T-helper 1 cell treated with Interleukin-12 subunit alpha and Interleukin-12 subunit beta and Interleukin-4 antibody, amounts not matched to agents 30 μg/mL and 1 μg/mL, for 36 hours (primary cell): ENCODE data around the gene PIP4K2A.

ENCODE experiments used
- H3K27ac Mint-ChIP-seq: one replicate; pipeline ENCODE4 v1.8.0; 2021; ENCODE audit warnings: mild to moderate bottlenecking, mixed read lengths
- H3K27me3 Mint-ChIP-seq: one replicate; pipeline ENCODE4 v1.8.0; 2021; ENCODE audit warnings: low read depth, mixed read lengths
- H3K36me3 Mint-ChIP-seq: one replicate; pipeline ENCODE4 v1.8.0; 2021; ENCODE audit warnings: low read depth, mixed read lengths
- H3K4me1 Mint-ChIP-seq: one replicate; pipeline ENCODE4 v1.8.0; 2021; ENCODE audit warnings: low read depth, mixed read lengths
- H3K4me3 Mint-ChIP-seq: one replicate; pipeline ENCODE4 v1.8.0; 2021; ENCODE audit warnings: mild to moderate bottlenecking, moderate library complexity, mixed read lengths
- H3K9me3 Mint-ChIP-seq: one replicate; pipeline ENCODE4 v1.8.0; 2021; ENCODE audit warnings: mixed read lengths

The PIP4K2A gene

DNA sequence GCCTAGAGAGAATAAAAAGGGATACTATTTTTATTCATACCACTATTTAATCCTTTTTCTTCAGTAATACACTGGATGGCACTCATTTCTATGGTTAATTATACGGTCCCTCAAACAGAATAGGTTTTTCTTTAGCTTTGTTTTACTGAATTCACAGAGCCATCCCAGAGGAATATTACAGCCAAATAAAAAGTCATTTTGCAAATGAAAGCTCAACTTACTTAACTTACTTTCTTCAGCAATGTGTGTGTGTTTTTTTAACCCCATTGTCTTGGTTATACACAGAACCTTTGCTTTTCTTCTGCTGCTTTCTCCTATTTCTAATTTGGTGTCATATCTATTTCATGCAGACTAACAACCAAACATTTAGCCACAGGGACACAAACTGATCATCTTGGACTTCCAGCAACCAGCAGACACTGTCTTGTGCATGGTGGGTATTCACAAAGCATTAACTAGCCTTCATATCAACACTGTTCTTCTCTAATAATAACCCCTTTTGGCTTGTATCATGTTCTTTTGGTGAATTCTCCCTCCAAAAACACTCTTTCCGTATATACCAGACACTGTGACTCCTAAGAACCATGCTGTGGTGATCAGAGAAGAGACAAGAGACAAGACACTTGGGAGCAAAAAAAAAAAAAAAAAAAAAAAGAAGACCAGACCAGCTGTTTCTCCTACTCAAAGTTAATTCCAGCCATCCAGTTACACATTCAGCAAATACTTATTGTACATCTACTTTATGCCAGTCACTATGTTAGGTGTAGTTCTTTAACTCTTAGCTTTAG lies 40.4 kb downstream of the PIP4K2A start:
- no peaks in the 10 kb centered on the region for H3K9me3 Mint-ChIP-seq
- H3K36me3 Mint-ChIP-seq = peaks cover 5% of the 10 kb centered on the region
- H3K4me3 Mint-ChIP-seq = no peak overlapping the region
- no peak overlapping the region for H3K27ac Mint-ChIP-seq
- peaks cover 67% of the 10 kb centered on the region for H3K4me1 Mint-ChIP-seq
- no peaks in the 10 kb centered on the region for H3K27me3 Mint-ChIP-seq

DNA sequence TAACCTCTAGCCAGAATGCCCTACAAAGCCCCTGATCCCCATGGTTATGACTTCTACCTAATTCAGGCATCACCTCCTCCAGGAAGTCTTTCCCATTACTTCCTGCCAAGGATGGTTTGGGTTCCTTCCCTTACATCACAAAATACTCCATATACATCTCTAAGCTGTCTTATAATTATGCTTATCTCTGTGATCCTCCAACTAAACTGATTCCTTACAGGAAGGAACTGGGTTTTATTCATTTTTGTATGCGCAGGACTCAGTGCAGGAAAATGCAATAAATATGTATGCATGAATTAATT lies 41.3 kb downstream of the PIP4K2A start:
- Mint-ChIP-seq H3K4me1 (peaks cover 67% of the 10 kb centered on the region), H3K9me3 (no peaks in the 10 kb centered on the region), H3K27ac (no peak overlapping the region), H3K36me3 (peaks cover 5% of the 10 kb centered on the region), H3K27me3 (no peaks in the 10 kb centered on the region), H3K4me3 (no peak overlapping the region)

DNA sequence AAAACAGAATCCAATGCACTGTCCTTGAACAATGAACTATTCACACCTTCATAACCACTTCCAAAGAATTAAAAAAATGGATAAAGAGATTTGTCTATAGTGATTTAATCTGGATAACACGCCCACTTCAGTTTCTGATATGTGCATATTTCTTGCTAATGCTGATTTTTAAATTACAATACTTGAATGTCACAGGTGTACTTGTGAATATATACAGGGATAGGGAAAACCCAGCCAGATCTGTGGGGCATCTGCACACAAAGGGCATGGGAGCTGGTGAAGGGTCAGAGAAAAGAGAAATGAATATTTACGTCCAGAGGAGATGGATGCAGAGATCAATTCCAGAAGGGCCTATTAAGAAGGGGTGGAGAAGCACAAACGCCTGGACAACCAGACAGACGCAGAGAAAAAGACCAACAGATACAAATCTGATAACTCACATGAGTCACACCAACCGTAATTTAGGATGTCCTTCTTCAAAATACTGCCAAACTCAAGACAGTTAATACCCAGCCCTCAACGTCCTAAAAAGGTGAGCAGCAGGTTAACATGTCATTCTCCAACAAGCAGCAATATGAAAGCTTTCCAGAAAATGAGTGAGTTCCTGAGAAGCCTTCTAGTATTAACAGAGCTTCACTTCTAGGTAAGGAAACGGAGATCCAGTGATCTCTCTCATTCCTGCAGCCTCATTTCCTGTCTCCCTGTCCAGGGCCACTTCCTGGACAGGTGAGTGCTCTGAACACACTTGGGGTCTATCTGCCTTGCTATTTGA lies 41.9 kb downstream of the PIP4K2A start:
- H3K27ac Mint-ChIP-seq = peak overlapping the region; percentile 52
- peaks cover 5% of the 10 kb centered on the region for H3K36me3 Mint-ChIP-seq
- H3K27me3 Mint-ChIP-seq = no peaks in the 10 kb centered on the region
- H3K4me3 Mint-ChIP-seq = peak overlapping the region; percentile 32
- no peaks in the 10 kb centered on the region for H3K9me3 Mint-ChIP-seq
- peaks cover 65% of the 10 kb centered on the region for H3K4me1 Mint-ChIP-seq

DNA sequence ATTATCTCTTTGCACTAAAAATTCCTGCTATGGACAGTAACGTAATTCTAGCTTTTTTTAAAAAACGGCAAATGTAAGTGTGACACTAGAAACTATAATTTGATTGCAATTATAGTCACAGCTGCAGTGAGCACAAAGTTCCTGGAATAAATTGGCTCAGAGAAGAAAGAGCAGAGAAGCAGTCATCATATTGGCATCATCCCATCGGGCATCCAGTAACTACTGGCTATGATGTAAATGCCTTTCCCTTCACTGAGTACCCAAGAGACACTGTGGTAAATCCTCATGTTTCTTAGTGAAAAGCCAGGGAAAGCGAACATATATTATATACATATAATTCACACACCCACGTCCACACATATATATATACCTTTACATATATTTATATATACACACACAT lies 43.6 kb downstream of the PIP4K2A start:
- Mint-ChIP-seq H3K27me3 (no peaks in the 10 kb centered on the region), H3K36me3 (no peaks in the 10 kb centered on the region), H3K4me1 (peaks cover 59% of the 10 kb centered on the region), H3K27ac (no peak overlapping the region), H3K9me3 (no peaks in the 10 kb centered on the region), H3K4me3 (no peak overlapping the region)

DNA sequence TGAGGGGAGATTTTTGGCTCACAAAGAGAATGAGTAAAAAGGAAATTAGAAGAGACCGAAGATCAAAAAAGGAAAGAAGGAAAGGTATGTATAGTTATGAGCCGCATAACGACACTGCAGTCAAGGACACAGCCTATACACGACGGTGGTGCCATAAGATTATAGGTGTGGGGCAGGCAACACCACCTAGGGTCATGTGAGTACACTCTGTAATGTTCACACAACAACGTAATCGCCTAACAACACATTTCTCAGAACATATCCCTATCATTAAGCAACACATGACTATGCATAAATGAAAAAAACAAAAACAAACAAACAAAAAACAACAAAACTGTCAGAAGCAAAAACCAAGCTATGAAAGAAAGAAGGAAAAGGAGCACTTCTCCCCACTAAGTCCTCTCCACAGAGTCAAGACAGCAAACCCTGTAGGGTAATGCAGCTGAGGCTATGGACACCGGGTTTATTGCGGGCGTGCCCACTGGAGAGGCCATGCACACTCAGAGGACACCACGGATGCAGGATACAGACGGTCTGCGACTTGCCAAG lies 45.1 kb downstream of the PIP4K2A start:
- Mint-ChIP-seq H3K4me1 (peaks cover 62% of the 10 kb centered on the region), H3K27me3 (no peaks in the 10 kb centered on the region), H3K9me3 (no peaks in the 10 kb centered on the region), H3K4me3 (peak overlapping the region; percentile 47), H3K27ac (peak overlapping the region; percentile 73), H3K36me3 (no peaks in the 10 kb centered on the region)

DNA sequence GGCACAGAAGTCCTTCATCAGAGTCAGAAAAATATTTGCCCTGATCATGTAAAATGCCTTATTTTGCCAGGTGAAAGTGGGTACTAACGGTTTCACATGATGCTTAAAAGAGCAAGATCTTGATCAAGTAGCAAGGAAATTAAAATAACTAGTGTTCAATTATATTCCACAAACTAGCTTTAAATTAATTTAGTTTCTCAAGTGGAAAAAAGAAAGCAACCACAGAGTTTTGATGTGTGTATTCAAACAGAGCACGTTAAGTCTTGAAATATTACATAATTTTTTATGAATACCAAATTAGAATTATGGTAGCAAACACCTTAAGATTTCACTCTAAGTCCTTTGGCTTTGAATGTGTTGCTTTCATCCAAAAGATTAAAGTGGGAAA lies 47.3 kb downstream of the PIP4K2A start:
- Mint-ChIP-seq H3K4me1 (peaks cover 49% of the 10 kb centered on the region), H3K9me3 (no peaks in the 10 kb centered on the region), H3K27me3 (no peaks in the 10 kb centered on the region), H3K36me3 (no peaks in the 10 kb centered on the region), H3K4me3 (peak overlapping the region; percentile 77), H3K27ac (peak overlapping the region; percentile 87)

DNA sequence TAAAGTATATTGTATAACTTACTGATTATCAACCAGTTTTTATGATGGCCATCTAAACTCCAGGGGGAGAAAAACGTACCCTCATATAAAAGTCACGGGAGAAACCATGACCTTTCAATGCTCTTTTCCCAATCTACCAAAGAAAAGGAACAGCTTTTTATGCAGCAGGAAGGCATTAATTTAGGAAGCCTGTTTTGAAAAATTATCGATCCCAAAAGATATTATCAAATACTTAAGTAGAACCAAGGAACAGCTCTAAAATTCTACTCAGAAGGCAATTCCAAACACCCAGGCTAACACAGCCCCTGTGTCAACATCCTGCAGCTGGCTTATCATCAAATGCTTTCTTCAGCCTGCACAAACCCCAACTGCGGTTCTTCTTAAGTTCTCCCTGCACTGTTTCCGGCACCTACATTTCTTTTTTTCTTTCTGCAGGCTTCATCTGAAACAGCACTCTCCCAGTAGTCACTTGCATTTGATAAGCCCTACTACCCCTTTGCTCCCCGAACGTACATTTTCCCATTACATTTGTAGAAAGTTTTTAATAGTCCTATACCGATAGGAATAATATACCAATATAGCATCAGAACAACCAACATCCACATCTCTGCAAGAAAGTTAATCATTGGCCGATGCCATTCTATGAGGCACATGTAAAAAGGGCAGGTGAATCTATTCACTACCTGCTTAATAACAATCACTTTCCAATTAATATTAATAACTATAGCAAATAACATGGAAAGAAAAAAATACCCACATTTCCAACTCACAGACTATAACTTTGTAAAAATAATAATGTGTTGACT lies 47.9 kb downstream of the PIP4K2A start:
- peak overlapping the region; percentile 87 for H3K27ac Mint-ChIP-seq
- no peaks in the 10 kb centered on the region for H3K9me3 Mint-ChIP-seq
- no peaks in the 10 kb centered on the region for H3K27me3 Mint-ChIP-seq
- peak overlapping the region; percentile 77 for H3K4me3 Mint-ChIP-seq
- peaks cover 2% of the 10 kb centered on the region for H3K36me3 Mint-ChIP-seq
- peaks cover 50% of the 10 kb centered on the region for H3K4me1 Mint-ChIP-seq

DNA sequence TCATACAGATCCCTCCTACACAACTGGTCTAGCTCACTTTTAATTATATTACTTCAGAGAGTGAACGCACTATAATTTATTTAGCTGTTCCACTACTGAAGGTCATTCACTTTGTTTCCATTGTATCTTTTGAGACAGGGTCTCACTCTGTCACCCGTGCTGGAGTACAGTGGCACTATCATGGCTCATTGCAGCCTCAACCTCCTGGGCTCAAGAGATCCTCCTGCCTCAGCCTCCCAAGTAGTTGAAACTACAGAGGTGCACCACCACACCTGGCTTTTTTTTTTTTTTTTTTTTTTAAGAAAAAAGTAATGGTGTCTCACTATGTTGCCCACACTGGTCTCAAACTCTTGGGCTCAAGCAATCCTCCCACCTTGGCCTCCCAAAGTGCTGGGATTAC lies 49.0 kb downstream of the PIP4K2A start:
- Mint-ChIP-seq H3K36me3 (peaks cover 2% of the 10 kb centered on the region), H3K4me3 (no peak overlapping the region), H3K9me3 (no peaks in the 10 kb centered on the region), H3K27me3 (no peaks in the 10 kb centered on the region), H3K27ac (no peak overlapping the region), H3K4me1 (peaks cover 50% of the 10 kb centered on the region)

DNA sequence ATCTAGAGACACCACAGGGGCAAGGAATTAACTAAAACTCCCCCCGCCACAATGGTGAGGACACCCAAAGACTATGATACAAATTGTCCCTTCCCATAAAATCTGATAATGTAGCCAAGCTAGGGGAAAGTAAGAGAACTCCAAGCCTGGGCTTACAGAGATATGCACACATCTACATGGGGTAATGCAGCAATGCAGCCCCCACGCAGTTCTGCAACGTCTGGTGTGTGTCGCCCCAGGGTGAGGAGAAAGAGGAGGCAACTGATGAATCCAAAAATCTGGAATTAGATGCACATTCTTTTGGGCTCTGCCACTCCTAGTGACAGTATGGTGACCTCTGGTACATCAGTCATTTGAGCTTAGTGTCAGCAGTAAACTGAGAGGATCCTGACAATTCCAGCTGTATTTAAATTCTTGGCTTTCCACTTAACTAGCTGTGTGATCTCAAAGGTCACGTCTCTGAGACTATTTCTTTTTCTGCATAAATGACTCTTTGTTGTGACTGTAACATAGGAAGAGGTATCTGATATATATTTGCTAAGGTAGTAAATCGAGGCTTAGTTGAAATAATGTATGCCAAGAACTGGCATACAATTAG lies 51.5 kb downstream of the PIP4K2A start:
- peaks cover 56% of the 10 kb centered on the region for H3K4me1 Mint-ChIP-seq
- no peak overlapping the region for H3K27ac Mint-ChIP-seq
- no peaks in the 10 kb centered on the region for H3K27me3 Mint-ChIP-seq
- no peak overlapping the region for H3K4me3 Mint-ChIP-seq
- peaks cover 2% of the 10 kb centered on the region for H3K36me3 Mint-ChIP-seq
- no peaks in the 10 kb centered on the region for H3K9me3 Mint-ChIP-seq

DNA sequence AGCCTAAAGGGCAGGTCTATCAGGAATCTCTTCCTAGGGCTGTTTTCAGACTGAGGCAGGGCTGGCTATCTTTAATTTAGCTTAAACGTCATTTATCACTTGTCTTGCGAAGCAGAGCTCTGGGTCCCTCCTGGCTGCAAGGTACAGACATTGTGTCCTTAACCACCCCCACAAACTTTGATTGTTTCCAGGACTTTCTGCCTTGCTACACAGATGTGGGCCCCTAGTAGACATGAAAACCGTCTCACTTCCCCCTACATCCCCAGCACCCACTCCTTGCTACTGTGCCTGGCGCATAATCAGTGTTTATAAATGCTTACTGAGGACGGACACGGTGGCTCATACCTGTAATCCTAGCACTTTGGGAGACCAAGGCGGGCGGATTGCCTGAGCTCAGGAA lies 54.5 kb downstream of the PIP4K2A start:
- no peak overlapping the region for H3K4me3 Mint-ChIP-seq

DNA sequence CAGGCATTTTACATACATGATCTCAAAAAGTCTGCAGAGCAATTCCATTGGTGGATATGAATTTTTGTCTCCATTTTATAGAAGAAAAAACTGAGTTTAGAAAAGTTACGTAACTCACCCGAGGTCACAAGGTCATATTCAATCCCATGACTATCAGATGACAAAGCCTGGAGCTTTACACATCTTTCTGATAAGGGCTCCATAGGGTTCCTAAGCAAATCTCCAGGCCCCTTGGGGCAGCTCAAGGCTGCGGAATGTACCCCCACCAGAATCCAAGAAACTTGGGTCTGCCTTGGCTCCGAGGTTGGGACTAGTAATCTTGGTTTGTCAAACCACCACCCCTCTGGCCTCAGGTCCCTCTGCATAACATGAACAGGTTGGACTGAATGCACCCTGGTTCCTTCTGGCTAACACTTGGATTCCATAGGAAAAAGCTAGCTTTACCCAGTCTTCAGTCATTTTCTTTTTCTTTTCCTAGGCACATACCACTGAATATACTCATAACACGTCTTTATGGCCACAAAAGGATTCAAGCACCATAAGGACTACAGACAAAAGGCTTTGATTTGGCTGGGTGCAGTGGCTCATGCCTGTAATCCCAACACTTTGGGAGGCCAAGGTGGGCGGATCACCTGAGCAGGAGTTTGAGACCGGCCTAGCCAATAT lies 55.5 kb downstream of the PIP4K2A start:
- H3K27ac Mint-ChIP-seq = peak overlapping the region; percentile 89
- H3K4me3 Mint-ChIP-seq = peak overlapping the region; percentile 40
- H3K9me3 Mint-ChIP-seq = no peaks in the 10 kb centered on the region

More for the DNA sequence above, 54.5 kb downstream of the PIP4K2A start:
- Mint-ChIP-seq H3K4me1 (peaks cover 67% of the 10 kb centered on the region), H3K36me3 (peaks cover 8% of the 10 kb centered on the region), H3K27me3 (no peaks in the 10 kb centered on the region), H3K27ac (peak overlapping the region; percentile 41), H3K9me3 (no peaks in the 10 kb centered on the region)

DNA sequence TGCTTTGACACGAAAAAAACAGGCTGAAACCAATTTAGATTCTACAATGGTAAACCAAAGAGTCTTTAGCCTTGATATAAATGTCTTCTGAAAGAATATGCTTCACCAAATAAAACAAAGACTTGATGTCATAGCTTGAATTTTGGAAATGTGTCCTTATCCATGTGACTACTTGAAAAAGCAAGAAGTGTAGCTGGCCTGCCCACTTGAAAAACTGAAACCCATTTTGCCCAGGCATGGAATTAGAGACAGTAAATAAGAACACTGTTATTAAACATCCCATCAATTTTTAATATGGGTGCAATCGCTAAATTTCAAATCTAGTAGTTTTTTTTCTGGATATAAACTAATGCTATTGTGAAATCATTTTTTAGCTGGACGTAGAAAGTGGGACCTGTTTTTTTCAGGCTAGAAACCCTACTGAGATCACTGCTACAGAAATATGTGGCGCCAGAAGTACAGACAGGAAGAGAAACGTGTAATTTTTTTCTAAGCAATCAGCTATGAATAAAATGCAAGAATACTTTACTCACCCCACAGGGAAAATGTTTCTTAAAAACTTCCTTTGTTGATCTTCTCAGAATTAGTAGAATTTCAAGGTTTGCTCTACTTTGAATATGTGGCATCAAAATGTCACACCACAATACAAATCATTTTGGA lies 56.7 kb downstream of the PIP4K2A start:
- H3K27me3 Mint-ChIP-seq = no peaks in the 10 kb centered on the region
- H3K4me3 Mint-ChIP-seq = peak overlapping the region; percentile 70
- peaks cover 80% of the 10 kb centered on the region for H3K4me1 Mint-ChIP-seq
- H3K9me3 Mint-ChIP-seq = no peaks in the 10 kb centered on the region
- peak overlapping the region; percentile 89 for H3K27ac Mint-ChIP-seq
- peaks cover 13% of the 10 kb centered on the region for H3K36me3 Mint-ChIP-seq

More for the DNA sequence above, 55.5 kb downstream of the PIP4K2A start:
- Mint-ChIP-seq H3K4me1 (peaks cover 73% of the 10 kb centered on the region), H3K36me3 (peaks cover 11% of the 10 kb centered on the region), H3K27me3 (no peaks in the 10 kb centered on the region)

DNA sequence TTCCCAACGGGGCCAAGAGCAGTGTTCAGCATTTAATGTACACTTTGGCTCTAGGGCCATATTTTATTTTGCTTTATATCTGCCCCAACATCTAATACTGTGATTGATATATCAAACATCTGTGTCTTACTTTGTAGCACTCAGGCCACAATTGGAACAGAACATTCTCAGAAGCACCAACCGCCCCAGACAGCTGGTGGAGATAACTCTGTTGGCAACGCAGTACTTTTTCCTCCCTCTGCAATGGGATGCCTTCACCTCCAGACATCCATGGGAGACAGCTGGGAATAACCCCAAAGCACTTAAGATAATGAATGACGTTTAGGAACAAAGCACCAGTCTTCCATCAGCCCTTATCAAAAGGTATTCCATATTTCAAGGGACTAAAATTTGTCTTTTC lies 57.4 kb downstream of the PIP4K2A start:
- Mint-ChIP-seq H3K4me1 (peaks cover 83% of the 10 kb centered on the region), H3K27me3 (no peaks in the 10 kb centered on the region), H3K36me3 (peaks cover 17% of the 10 kb centered on the region), H3K9me3 (no peaks in the 10 kb centered on the region), H3K4me3 (peak overlapping the region; percentile 70), H3K27ac (peak overlapping the region; percentile 89)
